SK-N-SH (cell line): ENCODE results near the gene RETSAT.

Source experiments
- CHD2 ChIP-seq: fragments of 150-350 bp; IDR thresholded peaks from 2 replicates; pipeline ENCODE4 v1.6.1; 2018; ENCODE audit warnings: low read length; ENCODE audit not compliant: partially characterized antibody
- CTCF ChIP-seq: fragments of 200-600 bp; sonication (generic); IDR thresholded peaks from 2 replicates; pipeline ENCODE4 v1.6.1; 2017; ENCODE audit warnings: antibody characterized with exemption, mild to moderate bottlenecking, moderate library complexity
- GABPA ChIP-seq: IDR thresholded peaks from 2 replicates; pipeline ENCODE4 v1.4.0; 2012; ENCODE audit warnings: low read depth, mild to moderate bottlenecking
- PBX3 ChIP-seq: IDR thresholded peaks from 2 replicates; pipeline ENCODE4; 2012
- POLR2AphosphoS5 ChIP-seq: IDR thresholded peaks from 2 replicates; pipeline ENCODE4 v1.6.1; 2012; ENCODE audit warnings: low read depth, low read length
- RFX5 ChIP-seq: IDR thresholded peaks from 2 replicates; pipeline ENCODE4 v1.6.1; 2012; ENCODE audit warnings: mild to moderate bottlenecking, improper control_type of control experiment, low read length

- TF ChIP-seq CTCF (no peak), PBX3 (no peak), GABPA (no peak), POLR2AphosphoS5 (no peak), RFX5 (no peak), CHD2 (no peak)
Observed at GRCh38 chr2:85356186-85356585, 1.9 kb upstream of the RETSAT start.
